GM12878 (cell line): ENCODE data around the gene CFAP97.

Experiments used
- CTCF ChIP-seq, 3 experiments: IDR thresholded peaks in 2 of 3; conservative IDR thresholded peaks in 1 of 3; 2 replicates each; pipeline ENCODE4 v1.5.1; 2011; ENCODE audit warnings: low read depth in 3 of 3, low read length in 3 of 3, mild to moderate bottlenecking in 3 of 3, control low read depth in 2 of 3, moderate library complexity in 2 of 3, inconsistent platforms in 1 of 3, mixed read lengths in 1 of 3; ENCODE audit not compliant: control insufficient read depth in 2 of 3, insufficient read depth in 1 of 3; ENCODE audit errors: extremely low read depth in 1 of 3
- EP300 ChIP-seq, 2 experiments: fragments of 150-350 bp in 1 of 2; IDR thresholded peaks; 2 replicates each; pipeline ENCODE4 v1.6.1; 2011 to 2012; ENCODE audit warnings: low read depth in 2 of 2, low read length in 2 of 2, borderline replicate concordance in 1 of 2, improper control_type of control experiment in 1 of 2, inconsistent platforms in 1 of 2; ENCODE audit not compliant: control insufficient read depth in 1 of 2
- HCFC1 ChIP-seq: fragments of 150-350 bp; IDR thresholded peaks from 2 replicates; pipeline ENCODE4 v1.6.1; 2014; ENCODE audit warnings: low read length
- POLR2AphosphoS5 ChIP-seq: IDR thresholded peaks from 2 replicates; pipeline ENCODE4 v1.6.1; 2011; ENCODE audit warnings: mild to moderate bottlenecking, low read length, inconsistent platforms
- RAD21 ChIP-seq: IDR thresholded peaks from 2 replicates; pipeline ENCODE4 v1.6.1; 2011; ENCODE audit warnings: mild to moderate bottlenecking, low read depth, low read length, moderate library complexity; ENCODE audit not compliant: insufficient read depth
- SREBF1 ChIP-seq: IDR thresholded peaks from 2 replicates; pipeline ENCODE4 v1.6.1; 2012; ENCODE audit warnings: mild to moderate bottlenecking, low read length
- SUZ12 ChIP-seq: fragments of 200-600 bp; sonication (generic); IDR thresholded peaks from one replicate; pipeline ENCODE4 v1.6.1; 2018; ENCODE audit warnings: antibody characterized with exemption, mild to moderate bottlenecking; ENCODE audit not compliant: unreplicated experiment
- TCF3 ChIP-seq: IDR thresholded peaks from 2 replicates; pipeline ENCODE4 v1.6.1; 2012; ENCODE audit warnings: low read depth, mild to moderate bottlenecking, low read length, borderline replicate concordance; ENCODE audit not compliant: insufficient read depth
- WRNIP1 ChIP-seq: IDR thresholded peaks from 2 replicates; pipeline ENCODE4 v1.6.1; 2011; ENCODE audit warnings: low read depth, low read length, improper control_type of control experiment, borderline replicate concordance

- TF ChIP-seq RAD21 (no peak), POLR2AphosphoS5 (no peak), WRNIP1 (no peak), EP300 (IDR thresholded peaks at IDR 0.05; ENCODE audit: borderline replicate concordance in 1 of 2, control insufficient read depth in 1 of 2, low read depth in 2 of 2, low read length in 2 of 2) (no peak), SUZ12 (no peak), SREBF1 (no peak), CTCF (IDR thresholded peaks at IDR 0.05 in 2 of 3, conservative IDR thresholded peaks at IDR 0.05 in 1 of 3; ENCODE audit: control insufficient read depth in 2 of 3, extremely low read depth in 1 of 3, insufficient read depth in 1 of 3, low read depth in 3 of 3, low read length in 3 of 3) (no peak), HCFC1 (no peak), TCF3 (no peak)
Measured at GRCh38 chr4:185142564-185142911, 61.3 kb downstream of the CFAP97 start.
